K562 (cell line): ENCODE data around the gene RSRC1. TPM values are rescaled to one million over a fixed set of nuclear protein-coding genes. Genes with fewer than 3 reads are reported as not detected.

ENCODE experiments used
- ATAC-seq: fragments of 200-7000 bp; cut with Tn5 transposase; 3 replicates; pipeline ENCODE4 v1.9.1; 2020; ENCODE audit warnings: moderate library complexity
- BruUV-seq: library from RNA; stranded (reverse); fragments of 400-500 nt; replicated peaks from 2 replicates; lab custom pipeline; 2021; lab: Mats Ljungman, UMichigan
- CTCF ChIA-PET: fragments of 300-600 bp; formaldehyde crosslinking; extraction: SDS; loops from one replicate; lab custom pipeline; 2021; ENCODE audit warnings: low intra/inter-chr PET ratio; lab: Yijun Ruan, JAX
- POLR2A ChIA-PET: fragments of 300-600, 350-650 bp; sonication (Branson Sonifier 250); formaldehyde crosslinking; extraction: SDS; loops from one replicate; lab custom pipeline; 2021; ENCODE audit warnings: antibody characterized with exemption, inconsistent platforms; lab: Yijun Ruan, JAX
- DNase-seq, 4 experiments: peaks; one replicate each; pipeline versions ENCODE4 v3.0.0 to v3.0.0-alpha.2; 2011 to 2018; ENCODE audit warnings: low spot score in 3 of 4, mixed read lengths in 3 of 4; ENCODE audit errors: extremely low read depth in 1 of 4
- FAIRE-seq: peaks from 2 replicates; lab custom pipeline; 2011; peaks lifted over from hg19 to GRCh38; lab: Jason Lieb, UNC
- H2AFZ ChIP-seq: 2 replicates; pipeline ENCODE4 v1.6.0; 2011; ENCODE audit warnings: low read depth, low read length, control low read depth, inconsistent platforms
- H3K27ac ChIP-seq: fragments of 200-600 bp; 3 replicates; pipeline ENCODE4 v1.8.0; 2011; ENCODE audit warnings: low read depth, mild to moderate bottlenecking, control low read depth, inconsistent platforms, low read length, moderate library complexity, mixed read lengths; ENCODE audit errors: extremely low read depth
- H3K27me3 ChIP-seq, 2 experiments: fragments of 300-600 bp in 1 of 2; 2 replicates in 1 of 2; 3 replicates in 1 of 2; pipeline versions ENCODE4 v1.6.0 to v1.8.0; 2011; ENCODE audit warnings: inconsistent platforms in 2 of 2, low read length in 2 of 2, mild to moderate bottlenecking in 1 of 2, mixed read lengths in 1 of 2, moderate library complexity in 1 of 2; ENCODE audit not compliant: control insufficient read depth in 2 of 2, insufficient read depth in 2 of 2
- H3K36me3 ChIP-seq: fragments of 300-600 bp; 3 replicates; pipeline ENCODE4 v1.8.0; 2011; ENCODE audit warnings: mild to moderate bottlenecking, low read length, inconsistent platforms; ENCODE audit not compliant: control insufficient read depth, insufficient read depth
- H3K4me1 ChIP-seq, 2 experiments: fragments of 200-600 bp in 1 of 2; replicated peaks in 1 of 2; 2 replicates in 1 of 2; 3 replicates in 1 of 2; pipeline versions ENCODE4 v1.5.1 to v1.8.0; 2011; ENCODE audit warnings: inconsistent platforms in 2 of 2, low read length in 2 of 2, mild to moderate bottlenecking in 1 of 2, mixed read lengths in 1 of 2, moderate library complexity in 1 of 2; ENCODE audit not compliant: control insufficient read depth in 2 of 2, insufficient read depth in 2 of 2
- H3K4me2 ChIP-seq: 2 replicates; pipeline ENCODE4 v1.6.1; 2011; ENCODE audit warnings: low read length, control low read depth, inconsistent platforms, mixed read lengths; ENCODE audit not compliant: insufficient read depth
- H3K4me3 ChIP-seq: fragments of 200-600 bp; sonication (generic), shearing (Covaris generic); 2 replicates; pipeline ENCODE4 v1.5.1; 2016; ENCODE audit warnings: control low read depth, inconsistent platforms
- H3K79me2 ChIP-seq: fragments of 200-600 bp; 3 replicates; pipeline ENCODE4 v1.8.0; 2011; ENCODE audit warnings: low read length, inconsistent platforms; ENCODE audit not compliant: control insufficient read depth, insufficient read depth
- H3K9ac ChIP-seq, 2 experiments: 2 replicates each; pipeline versions ENCODE4 v1.6.0 to v1.6.1; 2011; ENCODE audit warnings: low read depth in 2 of 2, low read length in 2 of 2, control low read depth in 1 of 2, inconsistent platforms in 1 of 2, mild to moderate bottlenecking in 1 of 2, mixed read lengths in 1 of 2; ENCODE audit not compliant: insufficient read depth in 1 of 2
- H3K9me1 ChIP-seq: one replicate; pipeline ENCODE4 v1.6.0; 2011; ENCODE audit warnings: inconsistent platforms, mild to moderate bottlenecking, low read length, moderate library complexity; ENCODE audit not compliant: control insufficient read depth, insufficient read depth
- H3K9me3 ChIP-seq: replicated peaks from 2 replicates; pipeline ENCODE4 v1.5.1; 2011; ENCODE audit warnings: low read depth, low read length, inconsistent platforms; ENCODE audit not compliant: control insufficient read depth, insufficient read depth
- H4K20me1 ChIP-seq: replicated peaks from 2 replicates; pipeline ENCODE4 v1.6.1; 2011; ENCODE audit warnings: low read length, inconsistent platforms, mixed read lengths; ENCODE audit not compliant: control insufficient read depth, insufficient read depth
- BRF1 ChIP-seq: IDR thresholded peaks from 3 replicates; pipeline ENCODE4 v1.6.1; 2011; ENCODE audit warnings: borderline replicate concordance, mild to moderate bottlenecking; ENCODE audit not compliant: insufficient read length; ENCODE audit errors: extremely low read depth
- ESRRB ChIP-seq: fragments of 250-450 bp; sonication (Bioruptor Pico); IDR thresholded peaks from 2 replicates; pipeline ENCODE4 v1.5.0; 2020; ENCODE audit warnings: mild to moderate bottlenecking, moderate library complexity, borderline replicate concordance
- EWSR1 ChIP-seq: fragments of 450-650 bp; IDR thresholded peaks from 2 replicates; pipeline ENCODE4 v1.6.1; 2018; ENCODE audit warnings: borderline replicate concordance, mild to moderate bottlenecking, low read depth, moderate library complexity; ENCODE audit not compliant: partially characterized antibody
- HLTF ChIP-seq: fragments of 450-650 bp; IDR thresholded peaks from 2 replicates; pipeline ENCODE4 v1.6.1; 2016
- NCOA6 ChIP-seq: fragments of 450-650 bp; IDR thresholded peaks from 2 replicates; pipeline ENCODE4 v1.6.1; 2017; ENCODE audit warnings: mild to moderate bottlenecking
- RB1 ChIP-seq: fragments of 450-650 bp; IDR thresholded peaks from 2 replicates; pipeline ENCODE4 v1.6.1; 2017; ENCODE audit warnings: low read depth, mild to moderate bottlenecking
- SLC30A9 ChIP-seq: fragments of 250-450 bp; sonication (Bioruptor Pico); IDR thresholded peaks from 2 replicates; pipeline ENCODE4 v1.8.0; 2022; ENCODE audit warnings: mild to moderate bottlenecking, moderate library complexity
- ZNF133 ChIP-seq: fragments of 250-450 bp; sonication (Bioruptor Pico); IDR thresholded peaks from 2 replicates; pipeline ENCODE4 v1.4.0; 2020; ENCODE audit warnings: mild to moderate bottlenecking
- WGBS: fragments of 100-300 bp; shearing (Covaris generic); methylation state at CpG from one replicate; pipeline ENCODE4 v1.1.6; 2016; ENCODE audit warnings: low coverage, mixed read lengths; ENCODE audit not compliant: insufficient coverage; ENCODE audit errors: missing lambda C conversion rate; 5-methylcytosine and 5-hydroxymethylcytosine counted together
- in situ Hi-C: fragments of 300-500 bp; cut with MboI; formaldehyde crosslinking; loops from 4 replicates; pipeline ENCODE4 v1.15.0; 2018; ENCODE audit warnings: inconsistent platforms, mixed read lengths
- intact Hi-C: fragments of 100-400 bp; cut with micrococcal nuclease; formaldehyde crosslinking; loops from 2 replicates; pipeline ENCODE4 v1.14.2; 2022
- polyA plus RNA-seq, 8 experiments: library from polyadenylated mRNA; depleted of rRNA in 4 of 8; stranded (reverse) in 5 of 8; unstranded in 3 of 8; fragments of >200 nt; fragmentation: Nextera tagmentation in 2 of 8; fragmentation: Illumina TruSeq in 1 of 8; extraction: Ambion mirVana in 2 of 8; extraction: Trizol in 1 of 8; gene quantifications; 2 replicates each; pipeline versions ENCODE4 v1.2.1 to v1.2.3, GENCODE V29; 2011 to 2014; ENCODE audit warnings: inconsistent platforms in 1 of 8, missing spikeins in 1 of 8
- total RNA-seq, 7 experiments: library from RNA; depleted of rRNA in 6 of 7; stranded (reverse); fragments of >200 nt in 6 of 7; fragmentation: Illumina TruSeq in 2 of 7; extraction: Trizol in 2 of 7; gene quantifications; 2 replicates each; pipeline versions ENCODE4 v1.2.1 to v1.2.3, GENCODE V29; 2011 to 2021; ENCODE audit warnings: low replicate concordance in 1 of 7
- TF ChIP-seq, protein P1 (sequence below): fragments of 200-800 bp; sonication (Bioruptor generic); IDR thresholded peaks from 2 replicates; pipeline ENCODE4 v1.6.1; 2017; ENCODE audit warnings: missing genetic modification characterization, missing compliant biosample characterization

Gene RSRC1
- total and polyA plus RNA-seq, 9 of the 15 experiments (the other 6 are each of a cell fraction or from before 2014, with no cell fraction given): 19.3 to 128 (median 75.5) TPM

DNA sequence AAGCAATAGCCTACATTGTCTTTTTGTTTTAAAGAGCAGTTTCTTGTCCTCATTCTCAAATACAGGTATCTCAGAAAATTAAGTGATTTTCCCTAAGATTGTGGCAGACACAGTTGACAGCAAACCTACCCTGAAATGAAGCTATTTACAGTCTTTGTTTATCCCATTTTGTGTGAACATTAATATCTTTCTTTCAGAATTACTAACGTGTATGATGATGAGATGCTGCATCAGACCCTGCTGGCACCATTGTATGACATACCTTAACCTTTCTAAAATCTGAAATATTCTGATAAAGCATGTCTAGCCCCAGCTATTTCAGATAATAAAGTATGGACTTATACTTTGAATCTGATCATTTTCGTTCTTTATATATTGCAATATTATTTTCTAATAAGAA lies 185.9 kb downstream of the RSRC1 start:
- Histone ChIP-seq H3K9me3 (no peaks in the 10 kb centered on the region), H3K36me3 (no peaks in the 10 kb centered on the region), H3K27me3 (no peaks in the 10 kb centered on the region), H3K9me1 (no peaks in the 10 kb centered on the region), H3K9ac (no peak overlapping the region), H3K4me2 (no peak overlapping the region), H4K20me1 (no peaks in the 10 kb centered on the region), H3K4me3 (no peak overlapping the region), H3K27ac (no peak overlapping the region), H3K4me1 (no peaks in the 10 kb centered on the region), H2AFZ (no peak overlapping the region), H3K79me2 (no peaks in the 10 kb centered on the region)
- intact Hi-C loops: no loop called here
- 54% methylated on average over 2 of the region's 2 CpGs for WGBS
- POLR2A ChIA-PET: no interaction called here
- FAIRE-seq (no peak), DNase-seq (no peak), ATAC-seq (no peak)
- TF ChIP-seq ZNF133 (CRISPR knock-in tag) (no peak), SLC30A9 (CRISPR knock-in tag) (no peak), NCOA6 (no peak), RB1 (no peak), HLTF (no peak), ESRRB (no peak), BRF1 (no peak), EWSR1 (no peak)
- TF ChIP-seq, protein P1, sequence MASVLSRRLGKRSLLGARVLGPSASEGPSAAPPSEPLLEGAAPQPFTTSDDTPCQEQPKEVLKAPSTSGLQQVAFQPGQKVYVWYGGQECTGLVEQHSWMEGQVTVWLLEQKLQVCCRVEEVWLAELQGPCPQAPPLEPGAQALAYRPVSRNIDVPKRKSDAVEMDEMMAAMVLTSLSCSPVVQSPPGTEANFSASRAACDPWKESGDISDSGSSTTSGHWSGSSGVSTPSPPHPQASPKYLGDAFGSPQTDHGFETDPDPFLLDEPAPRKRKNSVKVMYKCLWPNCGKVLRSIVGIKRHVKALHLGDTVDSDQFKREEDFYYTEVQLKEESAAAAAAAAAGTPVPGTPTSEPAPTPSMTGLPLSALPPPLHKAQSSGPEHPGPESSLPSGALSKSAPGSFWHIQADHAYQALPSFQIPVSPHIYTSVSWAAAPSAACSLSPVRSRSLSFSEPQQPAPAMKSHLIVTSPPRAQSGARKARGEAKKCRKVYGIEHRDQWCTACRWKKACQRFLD (CRISPR knock-in tag): no peak
- in situ Hi-C loops: no loop called here
- CTCF ChIA-PET: no interaction called here
- BruUV-seq: no TSS peak
